Fibroblast of skin of right quadriceps (primary cell): ENCODE results near the gene SNX25.
"Not testable (repeated sequence)": the region's sequence is repeated elsewhere in the genome, so short reads cannot be mapped to it uniquely, and the experiment has no call there.

ENCODE experiments used
- DNase-seq: peaks from one replicate; pipeline ENCODE4 v3.0.0-alpha.2; 2013

The SNX25 gene

GRCh38 chr4:185209031-185209851 lies at the start of gene SNX25:
SNX25 (plus strand) TSS chr4:185209598; CDS start chr4:185209827, 229 bp downstream.
- peak; percentile 72 for DNase-seq

GRCh38 chr4:185165605-185166063 lies 43.8 kb upstream of the SNX25 start:
- DNase-seq, result peak; percentile 73

GRCh38 chr4:185167234-185167633 lies 42.2 kb upstream of the SNX25 start:
- no peak for DNase-seq

- DNase-seq, result no peak
Observed at GRCh38 chr4:185171373-185172071, 37.9 kb upstream of the SNX25 start.

- no peak for DNase-seq
Observed at GRCh38 chr4:185179488-185179887, 29.9 kb upstream of the SNX25 start.

GRCh38 chr4:185182239-185182638 lies 27.2 kb upstream of the SNX25 start:
- no peak for DNase-seq

- DNase-seq, result peak; percentile 84
Observed at GRCh38 chr4:185183622-185184281, 25.6 kb upstream of the SNX25 start.

GRCh38 chr4:185186769-185187168 lies 22.6 kb upstream of the SNX25 start:
- no peak for DNase-seq

GRCh38 chr4:185189606-185190305 lies 19.6 kb upstream of the SNX25 start:
- no peak for DNase-seq

- DNase-seq, result no peak
Observed at GRCh38 chr4:185190306-185190856, 19.0 kb upstream of the SNX25 start.

- no peak for DNase-seq
Observed at GRCh38 chr4:185192059-185192458, 17.3 kb upstream of the SNX25 start.

- no peak for DNase-seq
Observed at GRCh38 chr4:185194924-185195888, 14.2 kb upstream of the SNX25 start.

- no peak for DNase-seq
Observed at GRCh38 chr4:185196437-185196836, 13.0 kb upstream of the SNX25 start.

- not testable (repeated sequence) for DNase-seq
Observed at GRCh38 chr4:185198189-185198588, 11.2 kb upstream of the SNX25 start.

GRCh38 chr4:185201977-185202962 lies 7.1 kb upstream of the SNX25 start:
- DNase-seq, result peak; percentile 14

- no peak for DNase-seq
Observed at GRCh38 chr4:185202984-185203485, 6.4 kb upstream of the SNX25 start.

GRCh38 chr4:185203486-185204237 lies 5.7 kb upstream of the SNX25 start, which contains the start of gene CFAP97:
CFAP97 (minus strand) TSS chr4:185204000; CDS start chr4:185191196, 12,804 bp downstream.
- DNase-seq, result peak; percentile 88

- no peak for DNase-seq
Observed at GRCh38 chr4:185204238-185204910, 5.0 kb upstream of the SNX25 start.
